Neural progenitor cell (in vitro differentiated cells): ENCODE data around the gene CALY. TPM values are rescaled to one million over a fixed set of nuclear protein-coding genes. Genes with fewer than 3 reads are reported as not detected.

Source experiments
- DNase-seq: peaks from one replicate; pipeline ENCODE4 v3.0.0-alpha.2; 2016; ENCODE audit warnings: low spot score
- H2AFZ ChIP-seq: fragments of 200-600 bp; sonication (generic); replicated peaks from 2 replicates; pipeline ENCODE4 v1.6.1; 2016; ENCODE audit warnings: antibody characterized with exemption
- H3F3A ChIP-seq: fragments of 200-600 bp; sonication (generic); 2 replicates; pipeline ENCODE4 v1.6.1; 2016; ENCODE audit warnings: antibody characterized with exemption, low read depth
- H3K27ac ChIP-seq: fragments of 200-600 bp; sonication (generic); 2 replicates; pipeline ENCODE4 v1.5.1; 2016; ENCODE audit warnings: mild to moderate bottlenecking
- H3K27me3 ChIP-seq: fragments of 200-600 bp; sonication (generic); 2 replicates; pipeline ENCODE4 v1.6.1; 2016; ENCODE audit warnings: mild to moderate bottlenecking, moderate library complexity
- H3K36me3 ChIP-seq: fragments of 200-600 bp; sonication (generic); 2 replicates; pipeline ENCODE4 v1.5.1; 2016
- H3K4me1 ChIP-seq: fragments of 200-600 bp; sonication (generic); 2 replicates; pipeline ENCODE4 v1.6.1; 2016; ENCODE audit warnings: mixed run types
- H3K4me2 ChIP-seq: fragments of 200-600 bp; sonication (generic); 2 replicates; pipeline ENCODE4 v1.6.1; 2016
- H3K4me3 ChIP-seq: fragments of 200-600 bp; sonication (generic); 2 replicates; pipeline ENCODE4 v1.5.1; 2016
- H3K79me2 ChIP-seq: fragments of 200-600 bp; sonication (generic); 2 replicates; pipeline ENCODE4 v1.6.1; 2016; ENCODE audit warnings: low read depth
- H3K9ac ChIP-seq: fragments of 200-600 bp; sonication (generic); 2 replicates; pipeline ENCODE4 v1.6.1; 2016
- H3K9me3 ChIP-seq: fragments of 200-600 bp; sonication (generic); 2 replicates; pipeline ENCODE4 v1.5.1; 2016; ENCODE audit warnings: low read depth
- H4K20me1 ChIP-seq: fragments of 200-600 bp; sonication (generic); 2 replicates; pipeline ENCODE4 v1.6.1; 2016; ENCODE audit warnings: low read depth
- H3K27ac Mint-ChIP-seq: 3 replicates; pipeline ENCODE4 v1.8.0; 2021; ENCODE audit warnings: mixed read lengths
- H3K27me3 Mint-ChIP-seq: 2 replicates; pipeline ENCODE4 v1.8.0; 2022; ENCODE audit warnings: low read depth, mild to moderate bottlenecking, inconsistent platforms, moderate library complexity, mixed read lengths; ENCODE audit not compliant: insufficient read depth
- H3K36me3 Mint-ChIP-seq: 3 replicates; pipeline ENCODE4 v1.8.0; 2021; ENCODE audit warnings: mixed read lengths
- H3K4me1 Mint-ChIP-seq: 3 replicates; pipeline ENCODE4 v1.8.0; 2021; ENCODE audit warnings: mixed read lengths
- H3K4me3 Mint-ChIP-seq: 3 replicates; pipeline ENCODE4 v1.8.0; 2021; ENCODE audit warnings: mild to moderate bottlenecking, moderate library complexity, mixed read lengths
- H3K9me3 Mint-ChIP-seq: 3 replicates; pipeline ENCODE4 v1.8.0; 2020; ENCODE audit warnings: mixed read lengths
- CTCF ChIP-seq: fragments of 200-600 bp; sonication (generic); IDR thresholded peaks from 2 replicates; pipeline ENCODE4 v1.5.1; 2017; ENCODE audit warnings: antibody characterized with exemption, mild to moderate bottlenecking
- EZH2 ChIP-seq: fragments of 200-600 bp; sonication (generic); IDR thresholded peaks from 2 replicates; pipeline ENCODE4 v1.6.1; 2017; ENCODE audit warnings: antibody characterized with exemption, mild to moderate bottlenecking, moderate library complexity
- EZH2phosphoT487 ChIP-seq: fragments of 200-600 bp; sonication (generic); IDR thresholded peaks from 2 replicates; pipeline ENCODE4 v1.6.1; 2017; ENCODE audit warnings: antibody characterized with exemption
- total RNA-seq: library from RNA; depleted of rRNA; stranded (reverse); fragments of >200 nt; gene quantifications from 2 replicates; pipeline ENCODE4 v1.2.3, GENCODE V29; 2015; ENCODE audit warnings: low replicate concordance

CALY gene
- total RNA-seq, 1 donor from 2014 or later: not detected

- Mint-ChIP-seq H3K4me3 (no peak overlapping the region), H3K27me3 (peaks cover 14% of the 10 kb centered on the region), H3K4me1 (no peaks in the 10 kb centered on the region), H3K27ac (no peak overlapping the region), H3K9me3 (peaks cover 12% of the 10 kb centered on the region), H3K36me3 (peaks cover 1% of the 10 kb centered on the region)
- Histone ChIP-seq H3K79me2 (no peaks in the 10 kb centered on the region), H3K4me1 (peaks cover under 1% of the 10 kb centered on the region), H2AFZ (no peak overlapping the region), H4K20me1 (no peaks in the 10 kb centered on the region), H3K27ac (no peak overlapping the region), H3K9me3 (no peaks in the 10 kb centered on the region), H3K36me3 (no peaks in the 10 kb centered on the region), H3F3A (no peaks in the 10 kb centered on the region), H3K27me3 (peaks cover 44% of the 10 kb centered on the region), H3K9ac (no peak overlapping the region), H3K4me3 (no peak overlapping the region), H3K4me2 (no peak overlapping the region)
- TF ChIP-seq EZH2 (no peak), EZH2phosphoT487 (no peak), CTCF (no peak)
- no peak for DNase-seq
Measured at GRCh38 chr10:133341983-133342382, 5.3 kb upstream of the CALY start.

GRCh38 chr10:133339708-133340380, 3.1 kb upstream of the CALY start:
- H3K27me3 Mint-ChIP-seq: peaks cover 13% of the 10 kb centered on the region
- no peak for DNase-seq
- H3K9ac ChIP-seq: no peak overlapping the region
- H3K4me3 Mint-ChIP-seq: no peak overlapping the region
- no peak overlapping the region for H3K4me3 ChIP-seq
- peaks cover 1% of the 10 kb centered on the region for H3K36me3 Mint-ChIP-seq
- peaks cover 10% of the 10 kb centered on the region for H3K4me1 ChIP-seq
- H2AFZ ChIP-seq: no peak overlapping the region
- H3K9me3 ChIP-seq: no peaks in the 10 kb centered on the region
- no peak overlapping the region for H3K27ac ChIP-seq
- H3F3A ChIP-seq: peaks cover 4% of the 10 kb centered on the region
- H3K36me3 ChIP-seq: no peaks in the 10 kb centered on the region
- TF ChIP-seq EZH2phosphoT487: no peak
- TF ChIP-seq CTCF: no peak
- TF ChIP-seq EZH2: no peak
- no peak overlapping the region for H3K4me2 ChIP-seq
- no peak overlapping the region for H3K27ac Mint-ChIP-seq
- H3K9me3 Mint-ChIP-seq: peaks cover 5% of the 10 kb centered on the region
- H3K4me1 Mint-ChIP-seq: no peaks in the 10 kb centered on the region
- peaks cover 6% of the 10 kb centered on the region for H4K20me1 ChIP-seq
- H3K79me2 ChIP-seq: no peaks in the 10 kb centered on the region
- peaks cover 65% of the 10 kb centered on the region for H3K27me3 ChIP-seq

- Histone ChIP-seq H3K27me3 (peaks cover 79% of the 10 kb centered on the region), H3K79me2 (no peaks in the 10 kb centered on the region), H3K4me2 (no peak overlapping the region), H3F3A (peaks cover 4% of the 10 kb centered on the region), H2AFZ (no peak overlapping the region), H3K9ac (no peak overlapping the region), H3K36me3 (no peaks in the 10 kb centered on the region), H4K20me1 (peaks cover 6% of the 10 kb centered on the region), H3K4me1 (peaks cover 10% of the 10 kb centered on the region), H3K9me3 (no peaks in the 10 kb centered on the region), H3K27ac (no peak overlapping the region), H3K4me3 (no peak overlapping the region)
- Mint-ChIP-seq H3K4me3 (no peak overlapping the region), H3K36me3 (peaks cover 3% of the 10 kb centered on the region), H3K9me3 (peaks cover 5% of the 10 kb centered on the region), H3K27me3 (peaks cover 21% of the 10 kb centered on the region), H3K27ac (no peak overlapping the region), H3K4me1 (no peaks in the 10 kb centered on the region)
- TF ChIP-seq EZH2phosphoT487 (no peak), CTCF (no peak), EZH2 (no peak)
- DNase-seq: no peak
Measured at GRCh38 chr10:133338080-133339071, 1.7 kb upstream of the CALY start.
